NOMO-1 (cell line): ENCODE data around the gene THEMIS2.
A peak's percentile ranks its signal among the peaks of the same experiment; 100 is the strongest.

Experiments
- DNase-seq, 2 experiments: peaks; one replicate each; lab custom pipeline; 2025; ENCODE audit not compliant: unreplicated experiment in 2 of 2; lab: John Stamatoyannopoulos, UW

The THEMIS2 gene

GRCh38 chr1:27885114-27885528 is 12.8 kb downstream of the THEMIS2 start:
- DNase-seq = peak; percentile 86 to 97

GRCh38 chr1:27885621-27886352 is 13.4 kb downstream of the THEMIS2 start:
- DNase-seq = peak; percentile 93 to 99

- DNase-seq = no peak
Observed at GRCh38 chr1:27886353-27886679, 14.0 kb downstream of the THEMIS2 start.

GRCh38 chr1:27886744-27887143 is 14.4 kb downstream of the THEMIS2 start:
- no peak for DNase-seq

GRCh38 chr1:27887215-27888021 is 15.1 kb downstream of the THEMIS2 start:
- DNase-seq = peak; percentile 71 to 93

GRCh38 chr1:27889506-27889905 is 17.2 kb downstream of the THEMIS2 start:
- no peak for DNase-seq

GRCh38 chr1:27891196-27891889 is 19.0 kb downstream of the THEMIS2 start:
- peak; percentile 54 to 79 for DNase-seq

GRCh38 chr1:27894521-27894920 is 22.2 kb downstream of the THEMIS2 start:
- DNase-seq = no peak

- DNase-seq = no peak
Observed at GRCh38 chr1:27906759-27907158, 34.4 kb downstream of the THEMIS2 start.

- no peak for DNase-seq
Observed at GRCh38 chr1:27912429-27912828, 40.1 kb downstream of the THEMIS2 start.

GRCh38 chr1:27915082-27915575 is 42.8 kb downstream of the THEMIS2 start:
- DNase-seq = no peak

GRCh38 chr1:27922272-27922671 is 49.9 kb downstream of the THEMIS2 start:
- no peak for DNase-seq

GRCh38 chr1:27928216-27928954 is 56.0 kb downstream of the THEMIS2 start:
- DNase-seq = no peak

- no peak for DNase-seq
Observed at GRCh38 chr1:27931184-27931583, 58.8 kb downstream of the THEMIS2 start.

- DNase-seq = peak; percentile 69 to 84
Observed at GRCh38 chr1:27931759-27932158, 59.4 kb downstream of the THEMIS2 start.

GRCh38 chr1:27934818-27935549 is 62.6 kb downstream of the THEMIS2 start, which contains the start of gene SMPDL3B:
SMPDL3B (plus strand) TSS chr1:27935000; CDS start chr1:27935184, 184 bp downstream.
- no peak for DNase-seq

- DNase-seq = no peak
Observed at GRCh38 chr1:27935721-27936120, 63.4 kb downstream of the THEMIS2 start.
